ENCODE measurements around the gene CLASRP. TPM values are rescaled to one million over a fixed set of nuclear protein-coding genes. Genes with fewer than 3 reads are reported as not detected.

Gene CLASRP
- polyA plus RNA-seq, 1 donor from 2014 or later: 30.1 TPM

DNA sequence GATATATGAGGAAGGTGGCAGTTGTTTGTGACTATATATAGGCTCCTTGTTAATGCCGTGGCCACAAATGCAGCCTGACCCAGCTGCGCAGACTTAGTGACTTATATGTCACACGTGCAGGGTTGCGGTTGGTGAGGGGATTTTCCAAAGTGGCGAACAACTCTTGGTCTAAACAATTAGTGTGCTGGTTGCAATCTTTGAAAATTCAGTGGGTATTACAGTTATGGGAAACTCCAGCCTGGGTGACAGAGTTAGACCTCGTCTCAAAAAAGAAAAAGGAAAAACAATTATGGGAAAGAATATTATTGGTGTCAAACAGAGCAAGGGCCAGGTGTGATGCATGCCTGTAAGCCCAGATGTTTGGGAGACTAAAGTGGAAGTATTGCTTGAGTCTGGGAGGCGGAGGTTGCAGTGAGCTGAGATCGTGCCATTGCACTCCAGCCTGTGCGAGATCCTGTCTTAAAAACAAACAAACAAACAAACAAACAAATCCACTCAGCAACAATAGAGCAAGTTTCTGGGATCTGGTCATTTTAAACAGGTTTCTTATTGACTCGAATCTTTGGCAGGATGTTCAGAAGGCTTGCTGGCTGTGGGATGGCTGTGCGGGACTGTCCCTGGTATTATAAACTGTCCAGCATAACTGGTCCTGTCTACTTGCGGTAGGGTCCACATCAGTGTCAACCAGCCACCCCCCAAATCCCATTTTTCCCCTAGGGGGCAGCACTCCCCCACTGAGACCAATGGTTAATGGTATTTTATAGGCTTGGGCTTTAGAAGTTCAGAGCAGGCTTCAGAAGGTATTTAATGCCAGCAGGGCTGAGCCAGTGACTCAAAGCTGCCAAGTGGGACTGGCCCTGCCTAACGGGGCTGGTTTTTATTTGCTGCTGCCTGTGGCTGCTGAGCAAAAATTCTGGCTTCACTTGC, 22.2 kb upstream of the CLASRP start:
- Histone ChIP-seq H3K27ac (ENCODE audit: low read length) (no peak overlapping the region), H3K9ac (ENCODE audit: low read length) (no peak overlapping the region), H3K9me3 (ENCODE audit: low read length) (no peaks in the 10 kb centered on the region), H2AFZ (ENCODE audit: low read depth, low read length) (no peak overlapping the region), H3K4me3 (ENCODE audit: low read length) (no peak overlapping the region), H3K36me3 (ENCODE audit: insufficient read depth, low read length) (no peaks in the 10 kb centered on the region), H3K79me2 (replicated peaks; ENCODE audit: insufficient read depth, low read length) (no peaks in the 10 kb centered on the region), H4K20me1 (ENCODE audit: insufficient read depth) (no peaks in the 10 kb centered on the region), H3K4me2 (ENCODE audit: low read length) (no peak overlapping the region), H3F3A (ENCODE audit: insufficient read depth, low read length, poor library complexity, severe bottlenecking) (no peaks in the 10 kb centered on the region), H3K9me2 (ENCODE audit: insufficient read depth, low read length) (no peaks in the 10 kb centered on the region), H3K27me3 (ENCODE audit: insufficient read depth, low read depth, low read length) (no peaks in the 10 kb centered on the region)
- TF ChIP-seq TAF1 (IDR thresholded peaks at IDR 0.05; ENCODE audit: low read depth): no peak
- TF ChIP-seq, protein P1, sequence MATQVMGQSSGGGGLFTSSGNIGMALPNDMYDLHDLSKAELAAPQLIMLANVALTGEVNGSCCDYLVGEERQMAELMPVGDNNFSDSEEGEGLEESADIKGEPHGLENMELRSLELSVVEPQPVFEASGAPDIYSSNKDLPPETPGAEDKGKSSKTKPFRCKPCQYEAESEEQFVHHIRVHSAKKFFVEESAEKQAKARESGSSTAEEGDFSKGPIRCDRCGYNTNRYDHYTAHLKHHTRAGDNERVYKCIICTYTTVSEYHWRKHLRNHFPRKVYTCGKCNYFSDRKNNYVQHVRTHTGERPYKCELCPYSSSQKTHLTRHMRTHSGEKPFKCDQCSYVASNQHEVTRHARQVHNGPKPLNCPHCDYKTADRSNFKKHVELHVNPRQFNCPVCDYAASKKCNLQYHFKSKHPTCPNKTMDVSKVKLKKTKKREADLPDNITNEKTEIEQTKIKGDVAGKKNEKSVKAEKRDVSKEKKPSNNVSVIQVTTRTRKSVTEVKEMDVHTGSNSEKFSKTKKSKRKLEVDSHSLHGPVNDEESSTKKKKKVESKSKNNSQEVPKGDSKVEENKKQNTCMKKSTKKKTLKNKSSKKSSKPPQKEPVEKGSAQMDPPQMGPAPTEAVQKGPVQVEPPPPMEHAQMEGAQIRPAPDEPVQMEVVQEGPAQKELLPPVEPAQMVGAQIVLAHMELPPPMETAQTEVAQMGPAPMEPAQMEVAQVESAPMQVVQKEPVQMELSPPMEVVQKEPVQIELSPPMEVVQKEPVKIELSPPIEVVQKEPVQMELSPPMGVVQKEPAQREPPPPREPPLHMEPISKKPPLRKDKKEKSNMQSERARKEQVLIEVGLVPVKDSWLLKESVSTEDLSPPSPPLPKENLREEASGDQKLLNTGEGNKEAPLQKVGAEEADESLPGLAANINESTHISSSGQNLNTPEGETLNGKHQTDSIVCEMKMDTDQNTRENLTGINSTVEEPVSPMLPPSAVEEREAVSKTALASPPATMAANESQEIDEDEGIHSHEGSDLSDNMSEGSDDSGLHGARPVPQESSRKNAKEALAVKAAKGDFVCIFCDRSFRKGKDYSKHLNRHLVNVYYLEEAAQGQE (IDR thresholded peaks at IDR 0.05; ENCODE audit: borderline replicate concordance): no peak
- peak; percentile 56 for TF ChIP-seq RAD21 (conservative IDR thresholded peaks at IDR 0.05)
- TF ChIP-seq, protein P2, sequence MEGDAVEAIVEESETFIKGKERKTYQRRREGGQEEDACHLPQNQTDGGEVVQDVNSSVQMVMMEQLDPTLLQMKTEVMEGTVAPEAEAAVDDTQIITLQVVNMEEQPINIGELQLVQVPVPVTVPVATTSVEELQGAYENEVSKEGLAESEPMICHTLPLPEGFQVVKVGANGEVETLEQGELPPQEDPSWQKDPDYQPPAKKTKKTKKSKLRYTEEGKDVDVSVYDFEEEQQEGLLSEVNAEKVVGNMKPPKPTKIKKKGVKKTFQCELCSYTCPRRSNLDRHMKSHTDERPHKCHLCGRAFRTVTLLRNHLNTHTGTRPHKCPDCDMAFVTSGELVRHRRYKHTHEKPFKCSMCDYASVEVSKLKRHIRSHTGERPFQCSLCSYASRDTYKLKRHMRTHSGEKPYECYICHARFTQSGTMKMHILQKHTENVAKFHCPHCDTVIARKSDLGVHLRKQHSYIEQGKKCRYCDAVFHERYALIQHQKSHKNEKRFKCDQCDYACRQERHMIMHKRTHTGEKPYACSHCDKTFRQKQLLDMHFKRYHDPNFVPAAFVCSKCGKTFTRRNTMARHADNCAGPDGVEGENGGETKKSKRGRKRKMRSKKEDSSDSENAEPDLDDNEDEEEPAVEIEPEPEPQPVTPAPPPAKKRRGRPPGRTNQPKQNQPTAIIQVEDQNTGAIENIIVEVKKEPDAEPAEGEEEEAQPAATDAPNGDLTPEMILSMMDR (IDR thresholded peaks at IDR 0.05; ENCODE audit: poor library complexity, severe bottlenecking): peak; percentile 55

DNA sequence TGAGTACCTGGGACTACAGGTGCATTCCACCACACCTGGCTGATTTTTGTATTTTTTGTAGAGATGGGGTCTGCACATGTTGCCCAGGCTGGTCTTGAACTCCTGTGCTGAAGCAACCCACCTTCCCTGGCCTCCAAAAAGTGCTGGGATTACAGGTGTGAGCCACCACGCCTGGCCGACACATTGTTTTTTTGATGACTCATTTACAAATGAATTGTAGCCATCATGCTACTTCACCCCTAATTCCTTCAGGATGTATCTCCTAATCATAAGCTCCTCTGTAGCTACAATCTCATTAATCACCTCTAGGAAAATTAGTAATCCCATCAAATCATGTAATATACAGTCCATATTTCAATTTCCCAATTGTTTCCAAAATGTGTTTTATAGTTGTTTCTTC, 19.7 kb upstream of the CLASRP start:
- Histone ChIP-seq H3K9ac (ENCODE audit: low read length) (no peak overlapping the region), H3K9me3 (ENCODE audit: low read length) (no peaks in the 10 kb centered on the region), H3K4me2 (ENCODE audit: low read length) (no peak overlapping the region), H3F3A (ENCODE audit: insufficient read depth, low read length, poor library complexity, severe bottlenecking) (no peaks in the 10 kb centered on the region), H3K27me3 (ENCODE audit: insufficient read depth, low read depth, low read length) (no peaks in the 10 kb centered on the region), H3K27ac (ENCODE audit: low read length) (no peak overlapping the region), H2AFZ (ENCODE audit: low read depth, low read length) (no peak overlapping the region), H3K4me3 (ENCODE audit: low read length) (no peak overlapping the region), H3K36me3 (ENCODE audit: insufficient read depth, low read length) (no peaks in the 10 kb centered on the region), H3K9me2 (ENCODE audit: insufficient read depth, low read length) (no peaks in the 10 kb centered on the region), H3K79me2 (replicated peaks; ENCODE audit: insufficient read depth, low read length) (no peaks in the 10 kb centered on the region), H4K20me1 (ENCODE audit: insufficient read depth) (no peaks in the 10 kb centered on the region)
- TF ChIP-seq SMC3 (conservative IDR thresholded peaks at IDR 0.05; ENCODE audit: poor library complexity) (no peak), RAD21 (conservative IDR thresholded peaks at IDR 0.05) (no peak), EZH2 (IDR thresholded peaks at IDR 0.05; ENCODE audit: borderline replicate concordance, insufficient read depth, low read length, poor library complexity, severe bottlenecking) (no peak), TAF1 (IDR thresholded peaks at IDR 0.05; ENCODE audit: low read depth) (no peak), MXI1 (conservative IDR thresholded peaks at IDR 0.05; ENCODE audit: poor library complexity, severe bottlenecking) (no peak), EP300 (conservative IDR thresholded peaks at IDR 0.05; ENCODE audit: poor library complexity, severe bottlenecking) (no peak), POLR2AphosphoS5 (IDR thresholded peaks at IDR 0.05) (no peak)
- TF ChIP-seq, protein P1 (IDR thresholded peaks at IDR 0.05; ENCODE audit: borderline replicate concordance): no peak
- TF ChIP-seq, protein P2 (IDR thresholded peaks at IDR 0.05; ENCODE audit: poor library complexity, severe bottlenecking): no peak
